WTC11 (cell line): ENCODE measurements around the gene OR51B2. TPM values are rescaled to one million over a fixed set of nuclear protein-coding genes. Genes with fewer than 3 reads are reported as not detected.

ENCODE experiments used
- ATAC-seq: fragments of 200-7000 bp; cut with Tn5 transposase; 2 replicates; pipeline ENCODE4 v1.10.0; 2021; ENCODE audit warnings: mild to moderate bottlenecking, moderate library complexity
- Bru-seq: library from RNA; stranded (reverse); fragments of 400-500 nt; gene quantifications from one replicate; lab custom pipeline; 2021; lab: Mats Ljungman, UMichigan
- CTCF ChIA-PET: fragments of 300-600 bp; sonication (Branson Sonifier 250); formaldehyde crosslinking; loops from one replicate; lab custom pipeline; 2021; ENCODE audit warnings: antibody characterized with exemption; lab: Charles Lee
- POLR2A ChIA-PET: fragments of 350-600 bp; sonication (Branson Sonifier 250); formaldehyde crosslinking; loops from one replicate; lab custom pipeline; 2021; ENCODE audit warnings: antibody characterized with exemption; lab: Charles Lee
- DNase-seq: peaks from one replicate; pipeline ENCODE4 v3.0.0; 2021; ENCODE audit warnings: low spot score
- H3K27ac Mint-ChIP-seq: 2 replicates; pipeline ENCODE4 v1.8.0; 2021; ENCODE audit warnings: mixed read lengths
- H3K27me3 Mint-ChIP-seq: 2 replicates; pipeline ENCODE4 v1.8.0; 2021; ENCODE audit warnings: low read depth, mild to moderate bottlenecking, moderate library complexity, mixed read lengths
- H3K36me3 Mint-ChIP-seq: 2 replicates; pipeline ENCODE4 v1.8.0; 2021; ENCODE audit warnings: mixed read lengths
- H3K4me1 Mint-ChIP-seq: 2 replicates; pipeline ENCODE4 v1.8.0; 2022; ENCODE audit warnings: mixed read lengths
- H3K4me3 Mint-ChIP-seq: 2 replicates; pipeline ENCODE4 v1.8.0; 2021; ENCODE audit warnings: mild to moderate bottlenecking, moderate library complexity, mixed read lengths
- H3K9me3 Mint-ChIP-seq: 2 replicates; pipeline ENCODE4 v1.8.0; 2021; ENCODE audit warnings: mixed read lengths
- FOXJ3 ChIP-seq: sonication (generic); formaldehyde crosslinking; IDR thresholded peaks from 2 replicates; pipeline ENCODE4 v1.9.0; 2021; ENCODE audit warnings: missing genetic modification reagents, mild to moderate bottlenecking, borderline replicate concordance
- JUN ChIP-seq: sonication (generic); formaldehyde crosslinking; IDR thresholded peaks from 2 replicates; pipeline ENCODE4 v1.8.0; 2023; ENCODE audit warnings: mild to moderate bottlenecking, missing genetic modification reagents
- MLX ChIP-seq: sonication (generic); formaldehyde crosslinking; IDR thresholded peaks from 2 replicates; pipeline ENCODE4 v1.8.1; 2023; ENCODE audit warnings: mild to moderate bottlenecking, missing genetic modification reagents, moderate library complexity
- NR2C2 ChIP-seq: sonication (generic); formaldehyde crosslinking; IDR thresholded peaks from 2 replicates; pipeline ENCODE4 v1.8.0; 2022; ENCODE audit warnings: mild to moderate bottlenecking, missing genetic modification reagents
- PRDM15 ChIP-seq: sonication (generic); formaldehyde crosslinking; IDR thresholded peaks from 2 replicates; pipeline ENCODE4 v1.8.0; 2022; ENCODE audit warnings: missing genetic modification reagents
- PREB ChIP-seq: sonication (generic); formaldehyde crosslinking; IDR thresholded peaks from 2 replicates; pipeline ENCODE4 v1.8.1; 2022; ENCODE audit warnings: mild to moderate bottlenecking, missing genetic modification reagents, moderate library complexity, borderline replicate concordance
- RELA ChIP-seq: sonication (generic); formaldehyde crosslinking; IDR thresholded peaks from 2 replicates; pipeline ENCODE4 v1.8.1; 2022; ENCODE audit warnings: missing genetic modification reagents, mild to moderate bottlenecking, borderline replicate concordance
- RORB ChIP-seq: fragments of 250-450 bp; sonication (Bioruptor Pico); IDR thresholded peaks from 2 replicates; pipeline ENCODE4 v1.9.0; 2021; ENCODE audit warnings: mild to moderate bottlenecking
- TCF7 ChIP-seq: sonication (generic); formaldehyde crosslinking; IDR thresholded peaks from 2 replicates; pipeline ENCODE4 v1.8.0; 2022; ENCODE audit warnings: mild to moderate bottlenecking, low read depth, missing genetic modification reagents, moderate library complexity
- TEAD1 ChIP-seq: sonication (generic); formaldehyde crosslinking; IDR thresholded peaks from 2 replicates; pipeline ENCODE4 v1.8.0; 2022; ENCODE audit warnings: mild to moderate bottlenecking, missing genetic modification reagents
- TEAD4 ChIP-seq: sonication (generic); formaldehyde crosslinking; IDR thresholded peaks from 2 replicates; pipeline ENCODE4 v1.8.0; 2022; ENCODE audit warnings: mild to moderate bottlenecking, missing genetic modification reagents
- TP53 ChIP-seq: sonication (generic); formaldehyde crosslinking; IDR thresholded peaks from 2 replicates; pipeline ENCODE4 v1.8.1; 2023; ENCODE audit warnings: mild to moderate bottlenecking, missing genetic modification reagents
- ZBTB21 ChIP-seq: sonication (generic); formaldehyde crosslinking; IDR thresholded peaks from 2 replicates; pipeline ENCODE4 v1.8.1; 2023; ENCODE audit warnings: mild to moderate bottlenecking, missing genetic modification reagents, borderline replicate concordance
- ZBTB43 ChIP-seq: sonication (generic); formaldehyde crosslinking; IDR thresholded peaks from 2 replicates; pipeline ENCODE4 v1.8.1; 2023; ENCODE audit warnings: mild to moderate bottlenecking, missing genetic modification reagents
- ZNF263 ChIP-seq: sonication (generic); formaldehyde crosslinking; IDR thresholded peaks from 2 replicates; pipeline ENCODE4 v1.8.1; 2022; ENCODE audit warnings: low read depth, mild to moderate bottlenecking, moderate library complexity, missing genetic modification reagents
- ZNF317 ChIP-seq: sonication (generic); formaldehyde crosslinking; IDR thresholded peaks from 2 replicates; pipeline ENCODE4 v1.8.1; 2023; ENCODE audit warnings: low read depth, mild to moderate bottlenecking, moderate library complexity, missing genetic modification reagents, borderline replicate concordance
- ZNF532 ChIP-seq: fragments of 250-450 bp; sonication (Bioruptor Pico); IDR thresholded peaks from 2 replicates; pipeline ENCODE4 v1.9.0; 2021; ENCODE audit warnings: mild to moderate bottlenecking, borderline replicate concordance
- ZSCAN18 ChIP-seq: fragments of 250-450 bp; sonication (Bioruptor Pico); IDR thresholded peaks from 2 replicates; pipeline ENCODE4 v2.1.2; 2022; ENCODE audit warnings: mild to moderate bottlenecking, moderate library complexity
- long read RNA-seq, 3 experiments: library from RNA in 1 of 3; library from capped mRNA in 1 of 3; library from polyadenylated mRNA in 1 of 3; unstranded in 2 of 3; stranded (forward) in 1 of 3; transcript quantifications; one replicate each; pipeline ENCODE4 v2.0.0, GENCODE V29; 2021
- total RNA-seq: library from RNA; stranded (reverse); gene quantifications from 3 replicates; pipeline ENCODE4 v1.2.3, GENCODE V29; 2021

The OR51B2 gene
- total RNA-seq = not detected in 3 replicates
- percentile 30 among the genes with signal in this experiment for Bru-seq, nascent RNA
- long read RNA-seq, experiment 1 = 0 reads
- long read RNA-seq, experiment 2 = 0 reads
- long read RNA-seq, experiment 3 = 0 reads

GRCh38 chr11:5324197-5324596, at the start of gene OR51B2:
Gene OR51B2 (minus strand): TSS chr11:5324297. CDS start chr11:5324297, 0 bp downstream.
- no peaks in the 10 kb centered on the region for H3K27me3 Mint-ChIP-seq
- H3K4me1 Mint-ChIP-seq = 0 out of 2 replicates have a peak, but pooled peaks cover 2% of the 10 kb centered on the region
- no peaks in the 10 kb centered on the region for H3K9me3 Mint-ChIP-seq
- CTCF ChIA-PET = no interaction called here
- no peak within 1 kb of the TSS for H3K4me3 Mint-ChIP-seq
- no peak for ATAC-seq
- TF ChIP-seq TEAD1 (CRISPR knock-in tag) (no peak), RORB (CRISPR knock-in tag) (no peak), PRDM15 (CRISPR knock-in tag) (no peak), ZNF532 (CRISPR knock-in tag) (no peak), ZBTB21 (CRISPR knock-in tag) (no peak), ZNF263 (CRISPR knock-in tag) (no peak), MLX (CRISPR knock-in tag) (no peak), ZNF317 (CRISPR knock-in tag) (no peak), JUN (CRISPR knock-in tag) (no peak), RELA (CRISPR knock-in tag) (no peak), TCF7 (CRISPR knock-in tag) (no peak), PREB (CRISPR knock-in tag) (no peak), ZBTB43 (CRISPR knock-in tag) (no peak), NR2C2 (CRISPR knock-in tag) (no peak), TP53 (CRISPR knock-in tag) (no peak), ZSCAN18 (CRISPR knock-in tag) (no peak), TEAD4 (no peak), FOXJ3 (CRISPR knock-in tag) (no peak)
- POLR2A ChIA-PET = no interaction called here
- no peak for DNase-seq
- no peaks in the 10 kb centered on the region for H3K36me3 Mint-ChIP-seq
- no peak within 1 kb of the TSS for H3K27ac Mint-ChIP-seq
